Central memory CD4-positive, alpha-beta T cell (primary cell): ENCODE measurements around the gene ZDHHC14.

Experiments used
- DNase-seq: peaks from one replicate; pipeline ENCODE4 v3.0.0; 2022

Gene ZDHHC14

DNA sequence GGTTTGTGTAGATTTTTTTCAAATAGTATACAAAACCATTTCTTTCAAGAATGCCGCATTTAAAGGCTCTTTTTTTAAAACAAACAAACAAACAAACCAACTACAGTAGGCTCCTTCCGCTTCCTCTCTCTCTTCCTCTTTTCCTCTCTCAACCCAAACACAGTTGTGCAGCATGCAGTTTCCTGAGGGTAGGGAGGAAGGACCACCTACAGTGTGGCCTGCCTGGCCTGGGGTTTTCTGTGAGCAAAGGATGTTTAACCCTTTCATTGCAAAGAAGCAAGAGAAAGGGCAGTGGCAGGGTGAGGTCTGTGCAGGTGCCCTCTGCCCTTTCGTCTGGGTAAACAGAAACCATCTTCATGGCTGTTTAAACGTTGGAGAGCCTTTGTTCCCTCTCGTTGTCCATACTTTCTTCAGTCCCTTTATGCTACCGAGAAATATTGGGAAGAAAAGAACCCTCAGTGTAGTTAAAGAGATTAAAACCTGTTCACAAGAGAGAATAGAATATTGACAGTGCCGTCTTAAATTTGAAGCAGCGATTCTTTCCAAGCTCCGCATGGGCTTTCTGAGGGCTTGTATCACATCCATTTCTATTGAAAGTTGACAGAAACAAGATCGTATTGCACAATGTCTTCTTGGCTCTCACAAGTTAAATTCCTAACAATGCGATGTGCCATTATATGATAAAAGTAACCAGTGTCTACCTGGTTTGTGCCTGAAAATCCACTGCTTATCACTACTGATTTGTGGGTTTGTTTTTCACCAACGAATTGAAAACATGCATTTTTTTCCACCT lies 226.5 kb downstream of the ZDHHC14 start:
- no peak for DNase-seq

- no peak for DNase-seq
Observed at GRCh38 chr6:157608221-157609075, 227.5 kb downstream of the ZDHHC14 start.

- no peak for DNase-seq
Observed at GRCh38 chr6:157609117-157609516, 228.1 kb downstream of the ZDHHC14 start.

- no peak for DNase-seq
Observed at GRCh38 chr6:157609556-157609955, 228.6 kb downstream of the ZDHHC14 start.

DNA sequence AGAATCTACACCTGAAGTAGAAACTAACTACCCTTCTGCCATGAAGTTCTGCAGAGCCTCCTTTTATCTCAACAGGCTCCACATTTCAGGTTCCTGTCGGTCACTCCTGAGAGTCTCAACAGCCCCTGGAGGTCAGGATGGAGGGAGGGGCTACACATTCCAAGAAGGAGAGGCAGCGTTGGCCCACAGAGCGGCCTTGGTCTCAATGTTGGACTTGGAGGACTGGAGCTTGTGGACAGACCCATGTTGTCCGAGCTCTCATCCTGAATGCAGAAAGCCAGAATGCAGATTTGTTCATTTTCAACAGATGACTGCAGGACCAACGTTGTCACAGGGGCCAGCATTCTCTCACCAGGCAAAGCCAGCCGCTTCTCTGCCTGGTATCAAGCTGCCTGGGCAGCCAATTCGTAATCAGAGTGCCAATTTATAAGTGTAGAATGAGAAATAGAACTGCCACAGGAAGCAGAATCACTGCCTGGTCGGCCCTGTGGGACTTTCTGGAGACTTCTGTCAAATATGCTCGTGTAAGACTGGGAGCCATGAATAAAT lies 229.5 kb downstream of the ZDHHC14 start:
- no peak for DNase-seq

DNA sequence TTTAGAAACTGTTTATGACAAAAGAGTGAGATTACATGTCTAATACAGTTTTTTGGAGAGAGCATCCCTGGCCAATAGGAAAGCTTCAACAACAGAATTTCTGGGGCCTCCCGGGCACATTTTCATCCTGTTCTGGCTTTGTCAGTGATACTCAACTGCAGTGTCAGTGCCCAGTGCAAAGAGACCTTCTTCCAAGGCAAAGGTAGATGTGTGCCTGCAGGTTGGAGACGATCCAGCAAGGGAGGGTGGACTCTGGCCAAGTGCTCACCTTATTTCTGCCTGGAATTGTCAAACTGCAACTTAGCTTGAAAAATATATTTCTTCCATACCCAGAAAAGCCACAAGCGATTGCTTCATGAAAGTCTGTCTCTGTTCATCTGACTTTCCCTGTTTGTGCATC lies 230.4 kb downstream of the ZDHHC14 start:
- no peak for DNase-seq

DNA sequence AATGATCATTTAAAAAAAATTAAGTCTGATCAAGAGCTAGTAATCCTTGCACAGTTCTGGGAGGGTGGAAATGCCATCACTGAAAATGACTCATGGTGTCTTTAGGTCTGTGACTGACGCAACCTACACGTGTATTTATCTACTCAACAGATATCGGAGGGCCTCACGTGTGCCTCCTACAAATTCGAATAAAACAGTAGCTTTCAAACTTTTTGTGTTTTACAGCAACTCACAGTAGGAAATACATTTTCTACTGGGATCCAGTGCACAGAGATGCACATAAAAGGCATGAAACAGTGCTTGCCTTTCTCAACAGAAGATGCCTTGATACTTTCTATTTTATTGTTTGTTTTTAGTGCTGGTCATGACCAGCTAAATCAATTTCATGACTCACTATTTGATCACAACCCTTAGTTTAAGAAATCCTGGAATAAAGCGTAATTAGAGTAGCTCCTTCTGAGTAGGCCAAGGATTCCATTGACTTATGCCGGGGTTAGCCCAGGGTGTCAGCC lies 232.1 kb downstream of the ZDHHC14 start:
- no peak for DNase-seq

DNA sequence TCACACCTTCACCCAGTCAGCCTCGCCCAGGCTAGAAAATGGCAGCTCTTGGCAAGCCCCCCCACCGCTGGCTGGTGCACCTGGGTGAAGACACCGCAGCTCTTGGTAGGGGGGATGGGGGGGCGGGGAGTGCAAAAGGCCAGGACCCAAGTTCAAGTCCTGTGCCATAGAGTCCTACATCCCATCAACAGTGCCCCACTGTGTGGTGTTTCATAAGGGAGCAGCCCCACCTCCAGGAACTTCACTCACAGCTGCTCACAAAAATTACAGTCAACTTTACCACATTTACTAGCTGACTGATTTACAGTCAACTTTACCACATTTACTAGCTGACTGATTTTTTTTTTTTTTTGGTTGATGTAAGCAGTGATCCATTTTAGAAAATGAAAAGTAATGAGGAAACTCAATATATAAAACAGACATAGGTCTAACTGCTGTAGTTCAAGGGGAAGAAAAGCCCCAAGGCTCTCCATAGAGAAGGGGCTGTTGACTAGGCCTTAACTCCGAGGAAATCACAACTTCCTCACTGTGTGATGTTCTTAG lies 233.1 kb downstream of the ZDHHC14 start:
- no peak for DNase-seq

GRCh38 chr6:157615420-157615769 lies 234.4 kb downstream of the ZDHHC14 start:
- DNase-seq = no peak

DNA sequence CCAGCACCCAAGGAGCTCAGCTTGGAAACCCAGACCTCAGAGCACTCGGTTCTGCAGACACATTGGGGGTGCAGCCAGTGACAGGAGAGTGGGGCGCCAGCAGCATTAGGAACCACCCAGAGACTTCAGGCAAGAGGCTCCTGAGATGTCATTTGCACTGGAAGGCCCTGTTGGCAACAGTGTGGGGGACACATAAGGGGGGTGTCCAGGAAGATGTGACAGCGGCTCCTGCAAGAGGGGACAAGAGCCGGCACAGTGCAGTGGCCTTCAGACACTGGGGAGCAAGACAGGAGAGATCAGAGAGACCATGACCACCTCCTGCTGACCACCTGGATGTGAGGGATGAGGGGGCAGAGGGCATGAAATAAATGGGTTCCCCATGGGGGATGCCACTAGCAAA lies 235.0 kb downstream of the ZDHHC14 start:
- DNase-seq = no peak

DNA sequence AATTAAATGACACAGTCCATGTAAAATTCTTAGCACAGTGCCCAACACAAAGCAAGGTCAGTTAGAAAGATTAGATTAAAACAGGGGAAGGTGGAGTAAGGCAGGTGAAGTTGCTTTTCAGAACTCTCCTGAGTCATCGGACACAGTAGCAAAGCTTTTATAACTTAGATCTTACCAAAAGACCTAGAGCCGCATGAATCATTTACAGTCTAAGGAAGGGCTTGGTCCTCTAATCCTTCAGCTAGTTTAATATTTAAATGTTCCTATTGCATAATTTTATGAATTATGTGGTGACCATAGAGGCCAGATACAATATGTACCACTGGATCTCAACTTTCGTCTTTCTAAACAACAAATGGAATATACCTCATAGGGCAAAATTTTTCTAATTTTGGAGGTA lies 240.0 kb downstream of the ZDHHC14 start:
- DNase-seq = no peak

GRCh38 chr6:157621406-157621805 lies 240.4 kb downstream of the ZDHHC14 start:
- DNase-seq = no peak

DNA sequence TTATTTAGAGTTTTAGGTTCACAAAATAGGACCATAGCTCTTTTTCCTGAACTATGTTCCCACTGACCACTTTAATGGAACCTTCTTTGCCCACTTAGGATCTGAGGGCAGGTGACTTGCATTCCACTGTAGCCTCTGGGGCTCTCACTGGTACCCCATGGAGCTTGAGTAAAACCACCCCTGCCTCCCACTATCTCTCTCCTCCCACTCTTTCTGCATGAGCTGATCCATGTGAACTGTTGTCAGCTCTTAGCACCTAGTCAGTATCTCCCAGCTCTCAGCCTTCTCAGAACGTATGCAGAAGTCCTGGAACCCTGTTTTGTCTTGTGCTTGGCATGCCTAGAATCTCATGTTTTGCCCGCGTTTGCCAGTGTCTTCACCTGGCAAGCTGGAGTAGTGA lies 241.4 kb downstream of the ZDHHC14 start:
- no peak for DNase-seq

DNA sequence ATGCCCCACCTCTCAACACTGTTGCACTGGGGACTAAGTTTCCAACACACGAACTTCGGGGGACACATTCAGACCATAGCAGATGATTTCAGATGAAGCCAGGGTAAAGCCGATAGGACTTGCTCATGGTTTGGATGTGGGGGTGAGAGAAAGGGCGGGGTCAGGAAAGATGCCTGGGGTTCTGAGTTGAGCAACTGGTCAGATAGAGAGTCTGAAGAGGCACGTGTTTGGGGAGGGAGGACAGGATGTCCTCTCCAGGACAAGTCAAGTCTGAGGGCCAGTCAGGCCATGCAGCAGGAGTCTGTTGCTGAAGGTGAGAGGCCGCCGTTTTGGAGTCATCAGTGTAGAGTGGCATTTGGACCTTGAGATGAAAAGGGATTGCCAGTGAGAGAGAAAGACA lies 244.1 kb downstream of the ZDHHC14 start:
- DNase-seq = no peak

DNA sequence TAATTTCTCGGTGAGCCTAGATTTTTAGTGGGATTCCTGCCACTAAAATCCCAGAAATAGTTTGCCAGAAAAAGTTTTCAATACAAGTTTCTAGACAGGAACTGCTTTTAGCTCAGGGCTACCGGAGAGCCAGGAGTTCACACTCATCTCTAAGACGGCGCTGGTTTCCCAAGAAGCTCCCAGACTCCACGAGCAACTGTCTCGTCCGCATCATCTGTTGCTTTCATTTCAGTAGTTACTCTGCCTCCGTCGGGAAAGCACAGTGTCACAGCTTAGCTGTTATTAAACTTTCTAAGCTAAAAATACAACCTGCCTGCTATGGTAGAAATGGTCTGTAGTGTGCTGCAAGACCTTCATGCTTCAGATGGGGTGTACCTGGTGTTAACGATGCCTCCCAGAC lies 244.8 kb downstream of the ZDHHC14 start:
- no peak for DNase-seq

- DNase-seq = no peak
Observed at GRCh38 chr6:157627195-157627966, 246.4 kb downstream of the ZDHHC14 start.

- DNase-seq = no peak
Observed at GRCh38 chr6:157628463-157628862, 247.5 kb downstream of the ZDHHC14 start.

DNA sequence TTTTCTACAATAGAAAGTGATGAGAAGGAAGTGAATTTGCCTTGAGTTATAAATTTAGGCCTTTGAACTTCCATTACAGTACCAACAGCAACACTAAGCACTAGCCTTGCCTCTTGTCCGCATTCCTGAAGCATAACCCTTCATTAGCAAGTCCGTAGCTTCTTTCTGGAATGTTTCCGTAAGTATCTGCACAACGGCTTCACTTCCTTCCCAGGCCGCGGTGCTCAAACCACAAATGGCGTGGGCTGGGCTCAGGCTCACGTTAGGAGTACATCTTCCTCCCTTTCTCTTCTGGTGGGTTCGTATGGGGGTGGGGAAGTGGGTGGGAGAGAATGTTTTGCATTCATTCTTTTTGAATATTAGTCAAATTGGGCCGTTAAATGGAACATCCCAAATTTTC lies 248.2 kb downstream of the ZDHHC14 start:
- no peak for DNase-seq

- no peak for DNase-seq
Observed at GRCh38 chr6:157630463-157631080, 249.6 kb downstream of the ZDHHC14 start.

DNA sequence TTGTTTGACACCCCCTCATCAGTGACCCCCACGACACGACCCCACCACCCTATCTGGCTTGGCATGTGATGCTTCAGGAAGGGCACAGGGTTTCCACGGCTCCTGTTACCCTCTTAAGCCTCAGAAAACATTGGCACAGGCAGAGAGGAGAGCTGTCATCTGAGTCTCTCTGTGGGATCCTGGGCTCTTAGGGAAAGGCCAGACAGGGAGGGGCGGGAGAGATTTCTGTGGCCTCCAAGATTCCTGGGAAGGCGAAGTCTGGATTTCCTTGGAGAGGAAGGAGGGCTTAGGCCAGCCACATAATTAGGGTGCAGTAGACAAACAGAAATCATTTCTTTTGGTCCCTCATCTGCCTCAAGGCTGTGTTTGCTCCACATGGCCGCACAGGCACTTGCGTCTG lies 250.4 kb downstream of the ZDHHC14 start:
- no peak for DNase-seq

- DNase-seq = no peak
Observed at GRCh38 chr6:157631838-157632614, 251.0 kb downstream of the ZDHHC14 start.
